SK-N-SH (cell line): ENCODE results near the gene TACC2. TPM values are rescaled to one million over a fixed set of nuclear protein-coding genes. Genes with fewer than 3 reads are reported as not detected.

Experiments used
- CTCF ChIA-PET: fragments of 300-600, 350-600 bp; formaldehyde crosslinking; extraction: SDS; loops from one replicate; lab custom pipeline; 2021; lab: Yijun Ruan, JAX
- POLR2A ChIA-PET: fragments of 350-600 bp; sonication (Branson Sonifier 250); formaldehyde crosslinking; extraction: SDS; loops from one replicate; lab custom pipeline; 2020; ENCODE audit warnings: antibody characterized with exemption, inconsistent platforms; lab: Yijun Ruan, JAX
- DNase-seq: peaks from one replicate; pipeline ENCODE4 v3.0.0; 2012
- H2AFZ ChIP-seq: fragments of 200-600 bp; sonication (generic); 2 replicates; pipeline ENCODE4 v1.8.1; 2016; ENCODE audit warnings: antibody characterized with exemption, mild to moderate bottlenecking, low read depth
- H3F3A ChIP-seq: fragments of 200-600 bp; sonication (generic); replicated peaks from 2 replicates; pipeline ENCODE3; 2016; ENCODE audit warnings: antibody characterized with exemption, mild to moderate bottlenecking; ENCODE audit not compliant: insufficient read depth
- H3K27ac ChIP-seq, 2 experiments: fragments of 200-500 bp in 1 of 2; fragments of 200-600 bp in 1 of 2; sonication (Bioruptor generic) in 1 of 2; sonication (generic), shearing (Covaris generic) in 1 of 2; 2 replicates each; pipeline versions ENCODE4 v1.5.1 to v1.6.1; 2014 to 2016; ENCODE audit warnings: low read depth in 2 of 2, inconsistent platforms in 1 of 2, low read length in 1 of 2, mild to moderate bottlenecking in 1 of 2, mixed read lengths in 1 of 2
- H3K27me3 ChIP-seq: fragments of 200-600 bp; sonication (generic), shearing (Covaris generic); 2 replicates; pipeline ENCODE4 v1.6.1; 2016; ENCODE audit warnings: mixed run types; ENCODE audit not compliant: insufficient read depth
- H3K36me3 ChIP-seq, 2 experiments: fragments of 200-500 bp in 1 of 2; fragments of 200-600 bp in 1 of 2; sonication (Bioruptor generic) in 1 of 2; sonication (generic) in 1 of 2; replicated peaks in 1 of 2; 2 replicates each; pipeline versions ENCODE3 to v1.5.1; 2014 to 2016; ENCODE audit warnings: low read length in 1 of 2, mild to moderate bottlenecking in 1 of 2; ENCODE audit not compliant: insufficient read depth in 2 of 2, control insufficient read depth in 1 of 2
- H3K4me1 ChIP-seq, 2 experiments: fragments of 200-500 bp in 1 of 2; fragments of 200-600 bp in 1 of 2; sonication (Bioruptor generic) in 1 of 2; sonication (generic), shearing (Covaris generic) in 1 of 2; 2 replicates each; pipeline versions ENCODE4 v1.5.1 to v1.6.1; 2014 to 2016; ENCODE audit warnings: low read depth in 1 of 2, low read length in 1 of 2, mixed run types in 1 of 2; ENCODE audit not compliant: insufficient read depth in 2 of 2, control insufficient read depth in 1 of 2
- H3K4me2 ChIP-seq: fragments of 200-600 bp; sonication (generic), shearing (Covaris generic); 2 replicates; pipeline ENCODE4 v1.6.1; 2017; ENCODE audit warnings: mixed run types
- H3K4me3 ChIP-seq, 2 experiments: fragments of 200-500 bp in 1 of 2; fragments of 200-600 bp in 1 of 2; sonication (Bioruptor generic) in 1 of 2; sonication (generic), shearing (Covaris generic) in 1 of 2; 2 replicates each; pipeline versions ENCODE4 v1.5.1 to v1.8.1; 2014 to 2016; ENCODE audit warnings: low read depth in 2 of 2, inconsistent platforms in 1 of 2, low read length in 1 of 2, mild to moderate bottlenecking in 1 of 2, mixed read lengths in 1 of 2, moderate library complexity in 1 of 2
- H3K79me2 ChIP-seq: fragments of 200-600 bp; sonication (generic); 2 replicates; pipeline ENCODE4 v1.8.1; 2017; ENCODE audit warnings: mild to moderate bottlenecking; ENCODE audit not compliant: insufficient read depth
- H3K9ac ChIP-seq: fragments of 200-600 bp; sonication (generic); 2 replicates; pipeline ENCODE4 v1.6.1; 2017; ENCODE audit warnings: mixed run types
- H3K9me2 ChIP-seq: fragments of 200-600 bp; sonication (generic); 2 replicates; pipeline ENCODE4 v1.6.1; 2017; ENCODE audit warnings: mixed run types
- H3K9me3 ChIP-seq: fragments of 200-600 bp; sonication (generic); 2 replicates; pipeline ENCODE4 v1.6.1; 2017; ENCODE audit warnings: mixed run types, mild to moderate bottlenecking, moderate library complexity
- H4K20me1 ChIP-seq: fragments of 200-600 bp; sonication (generic); 2 replicates; pipeline ENCODE4 v1.6.1; 2017; ENCODE audit warnings: mild to moderate bottlenecking, mixed run types; ENCODE audit not compliant: insufficient read depth
- CHD2 ChIP-seq: fragments of 150-350 bp; IDR thresholded peaks from 2 replicates; pipeline ENCODE4 v1.6.1; 2018; ENCODE audit warnings: low read length; ENCODE audit not compliant: partially characterized antibody
- FOXM1 ChIP-seq: IDR thresholded peaks from 2 replicates; pipeline ENCODE4 v1.4.0; 2012; ENCODE audit warnings: low read depth, mild to moderate bottlenecking
- REST ChIP-seq: IDR thresholded peaks from 2 replicates; pipeline ENCODE4 v1.6.1; 2012; ENCODE audit warnings: mild to moderate bottlenecking, low read depth, low read length, moderate library complexity
- SIN3A ChIP-seq: IDR thresholded peaks from 2 replicates; pipeline ENCODE4 v1.6.1; 2012; ENCODE audit warnings: low read depth, mild to moderate bottlenecking, low read length, moderate library complexity, borderline replicate concordance
- WGBS: methylation state at CpG from one replicate; pipeline ENCODE4 v1.1.6; 2017; ENCODE audit warnings: low lambda C conversion rate; 5-methylcytosine and 5-hydroxymethylcytosine counted together
- polyA plus RNA-seq, 3 experiments: library from polyadenylated mRNA; depleted of rRNA; stranded (reverse); fragments of >200 nt; gene quantifications; 2 replicates each; pipeline ENCODE4 v1.2.3, GENCODE V29; 2012
- small RNA-seq, 7 experiments: library from RNA; depleted of rRNA; stranded (forward); fragments of <200 nt; gene quantifications; one replicate each; pipeline ENCODE3, GENCODE V24; 2012

TACC2 gene
- polyA plus RNA-seq, 1 of the 3 experiments (the other 2 are of a cell fraction), result 8.8 TPM

GRCh38 chr10:122303271-122304053 lies 314.5 kb downstream of the TACC2 start:
- no peak for DNase-seq
- Histone ChIP-seq H3K4me2 (no peak overlapping the region), H3K79me2 (no peaks in the 10 kb centered on the region), H3K9me2 (no peaks in the 10 kb centered on the region), H3K36me3 (no peaks in the 10 kb centered on the region), H3K9ac (no peak overlapping the region), H3K4me3 (no peak overlapping the region), H3F3A (peaks cover 3% of the 10 kb centered on the region), H4K20me1 (no peaks in the 10 kb centered on the region), H3K27me3 (no peaks in the 10 kb centered on the region), H3K4me1 (peaks cover 0 to 4% of the 10 kb centered on the region in 2 experiments; a peak in 2 of 4 replicates), H2AFZ (no peak overlapping the region), H3K27ac (no peak overlapping the region), H3K9me3 (no peaks in the 10 kb centered on the region)
- CTCF ChIA-PET, result interaction anchor here (3.0 kb wide), 1 partner anchor 132 kb away, joined by 22 read pairs; no protein-coding TSS in a partner anchor
- 67% methylated on average over 9 of the region's 9 CpGs for WGBS
- POLR2A ChIA-PET, result no interaction called here
- TF ChIP-seq REST, result no peak
- no peak for TF ChIP-seq FOXM1
- TF ChIP-seq SIN3A, result no peak
- TF ChIP-seq CHD2, result no peak

Small RNA genes lying within 50 kb of the gene (small RNA-seq; reads per million reads assigned to genes)
- 0 reads per million in 7 experiments for gene RF02219

Other genes starting within 250 kb of the TACC2 start
- gene ATE1, start 61.1 kb upstream of the TACC2 start, polyA plus RNA-seq (2012; rRNA removed), result 6.3 and 7.2 TPM in 2 replicates
- 28.5 and 35.6 TPM in 2 replicates for gene NSMCE4A, start 13.9 kb upstream of the TACC2 start, polyA plus RNA-seq (2012; rRNA removed)